ENCODE data around the gene ATP11B. TPM values are rescaled to one million over a fixed set of nuclear protein-coding genes. Genes with fewer than 3 reads are reported as not detected.

Gene ATP11B
- total RNA-seq, 1 donor from 2014 or later = 59.0 TPM

- Histone ChIP-seq H2AFZ (replicated peaks) (no peak overlapping the region), H3K36me3 (peaks cover 3% of the 10 kb centered on the region), H3F3A (ENCODE audit: low read depth) (peaks cover 10% of the 10 kb centered on the region), H3K4me2 (no peak overlapping the region), H3K79me2 (ENCODE audit: low read depth) (no peaks in the 10 kb centered on the region), H3K9ac (no peak overlapping the region), H3K27ac (no peak overlapping the region), H4K20me1 (ENCODE audit: low read depth) (no peaks in the 10 kb centered on the region), H3K4me3 (no peak overlapping the region), H3K4me1 (no peaks in the 10 kb centered on the region), H3K27me3 (no peaks in the 10 kb centered on the region), H3K9me3 (ENCODE audit: low read depth) (no peaks in the 10 kb centered on the region)
- peaks cover 8% of the 10 kb centered on the region for H3K36me3 Mint-ChIP-seq
- no peak for TF ChIP-seq EZH2 (IDR thresholded peaks at IDR 0.05)
- TF ChIP-seq CTCF (IDR thresholded peaks at IDR 0.05) = no peak
- no peak for TF ChIP-seq EZH2phosphoT487 (IDR thresholded peaks at IDR 0.05)
- H3K27ac Mint-ChIP-seq = no peak overlapping the region
- H3K27me3 Mint-ChIP-seq (ENCODE audit: insufficient read depth, low read depth) = no peaks in the 10 kb centered on the region
- no peak for DNase-seq (ENCODE audit: low spot score)
- no peaks in the 10 kb centered on the region for H3K4me1 Mint-ChIP-seq
- H3K4me3 Mint-ChIP-seq = no peak overlapping the region
- H3K9me3 Mint-ChIP-seq = peaks cover 10% of the 10 kb centered on the region
Measured at GRCh38 chr3:182936239-182936917, 143.1 kb downstream of the ATP11B start.

GRCh38 chr3:182936918-182937285 lies 143.6 kb downstream of the ATP11B start:
- Histone ChIP-seq H3K4me3 (no peak overlapping the region), H3K27ac (no peak overlapping the region), H3K9me3 (ENCODE audit: low read depth) (no peaks in the 10 kb centered on the region), H3K4me1 (no peaks in the 10 kb centered on the region), H3K27me3 (no peaks in the 10 kb centered on the region), H3K9ac (no peak overlapping the region), H3K79me2 (ENCODE audit: low read depth) (no peaks in the 10 kb centered on the region), H2AFZ (replicated peaks) (no peak overlapping the region), H3K36me3 (peaks cover 8% of the 10 kb centered on the region), H4K20me1 (ENCODE audit: low read depth) (no peaks in the 10 kb centered on the region), H3F3A (ENCODE audit: low read depth) (peaks cover 10% of the 10 kb centered on the region), H3K4me2 (no peak overlapping the region)
- Mint-ChIP-seq H3K4me3 (no peak overlapping the region), H3K27ac (no peak overlapping the region), H3K36me3 (peaks cover 6% of the 10 kb centered on the region), H3K9me3 (peaks cover 8% of the 10 kb centered on the region), H3K4me1 (no peaks in the 10 kb centered on the region), H3K27me3 (ENCODE audit: insufficient read depth, low read depth) (no peaks in the 10 kb centered on the region)
- no peak for DNase-seq (ENCODE audit: low spot score)
- TF ChIP-seq EZH2 (IDR thresholded peaks at IDR 0.05) (no peak), EZH2phosphoT487 (IDR thresholded peaks at IDR 0.05) (no peak), CTCF (IDR thresholded peaks at IDR 0.05) (no peak)

GRCh38 chr3:182937293-182938051 lies 144.2 kb downstream of the ATP11B start:
- H3K27ac Mint-ChIP-seq = no peak overlapping the region
- Histone ChIP-seq H3K9me3 (ENCODE audit: low read depth) (no peaks in the 10 kb centered on the region), H4K20me1 (ENCODE audit: low read depth) (no peaks in the 10 kb centered on the region), H3K4me3 (no peak overlapping the region), H3K9ac (no peak overlapping the region), H3K27me3 (no peaks in the 10 kb centered on the region), H3K36me3 (peaks cover 11% of the 10 kb centered on the region), H3K4me2 (no peak overlapping the region), H3K79me2 (ENCODE audit: low read depth) (no peaks in the 10 kb centered on the region), H3K27ac (no peak overlapping the region), H2AFZ (replicated peaks) (no peak overlapping the region), H3K4me1 (no peaks in the 10 kb centered on the region), H3F3A (ENCODE audit: low read depth) (peaks cover 10% of the 10 kb centered on the region)
- no peaks in the 10 kb centered on the region for H3K4me1 Mint-ChIP-seq
- no peaks in the 10 kb centered on the region for H3K27me3 Mint-ChIP-seq (ENCODE audit: insufficient read depth, low read depth)
- H3K4me3 Mint-ChIP-seq = no peak overlapping the region
- peaks cover 5% of the 10 kb centered on the region for H3K9me3 Mint-ChIP-seq
- H3K36me3 Mint-ChIP-seq = peaks cover 4% of the 10 kb centered on the region
- TF ChIP-seq EZH2phosphoT487 (IDR thresholded peaks at IDR 0.05) (no peak), EZH2 (IDR thresholded peaks at IDR 0.05) (no peak), CTCF (IDR thresholded peaks at IDR 0.05) (no peak)
- DNase-seq (ENCODE audit: low spot score) = no peak
